TTC549 (cell line): ENCODE measurements around the gene MARVELD1.
A peak's percentile ranks its signal among the peaks of the same experiment; 100 is the strongest.

ENCODE experiments used
- FAIRE-seq: peaks from 2 replicates; lab custom pipeline; 2012; peaks lifted over from hg19 to GRCh38; lab: Jason Lieb, UNC

The MARVELD1 gene

DNA sequence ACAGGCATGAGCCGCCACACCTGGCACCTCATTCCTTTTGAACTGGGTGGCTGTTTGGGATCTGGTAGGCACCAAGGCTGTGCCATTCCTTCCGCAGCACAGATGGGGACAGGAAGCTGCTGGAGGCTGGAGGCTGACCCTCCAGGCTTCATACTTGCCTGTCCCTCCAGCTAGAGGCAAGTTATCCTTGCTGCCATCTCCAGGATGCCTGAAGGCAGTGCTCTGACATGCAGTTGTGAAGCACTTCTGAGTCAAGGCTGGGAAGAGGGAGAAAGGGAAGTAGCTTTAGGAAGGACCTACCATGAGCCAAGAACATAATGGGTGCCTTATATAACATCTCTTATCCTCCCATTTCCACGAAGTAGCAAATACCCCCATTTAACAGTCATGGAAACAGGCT, 9.5 kb downstream of the MARVELD1 start:
- FAIRE-seq = no peak

DNA sequence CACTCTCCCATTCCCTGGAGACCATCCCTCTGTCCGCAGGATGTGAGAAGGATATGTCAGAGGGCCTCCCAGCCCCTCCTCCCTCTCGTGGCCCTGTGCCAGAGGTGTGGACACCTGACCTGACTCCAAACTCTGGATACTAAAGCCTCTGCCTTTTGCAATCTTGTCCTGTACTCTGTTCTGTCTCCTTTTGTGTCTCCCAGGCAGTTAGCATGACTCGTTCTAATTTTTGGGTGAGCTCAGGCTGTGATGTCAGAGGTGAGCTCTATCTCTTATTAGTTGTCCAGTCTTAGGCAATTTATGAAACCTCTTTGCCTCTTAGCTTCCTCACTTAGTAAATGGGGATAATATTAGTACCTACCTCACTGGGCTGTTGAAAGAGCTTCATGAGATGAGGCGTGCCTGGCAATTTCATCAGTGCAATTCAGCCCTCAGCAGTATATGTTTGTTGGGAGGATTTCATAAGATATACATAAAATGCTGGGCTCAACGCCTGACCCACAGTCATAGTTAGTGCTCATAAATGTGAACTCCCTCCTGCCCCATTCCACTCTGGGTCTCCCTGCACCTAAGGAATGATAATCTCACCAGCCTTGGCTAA, 10.9 kb downstream of the MARVELD1 start:
- no peak for FAIRE-seq

DNA sequence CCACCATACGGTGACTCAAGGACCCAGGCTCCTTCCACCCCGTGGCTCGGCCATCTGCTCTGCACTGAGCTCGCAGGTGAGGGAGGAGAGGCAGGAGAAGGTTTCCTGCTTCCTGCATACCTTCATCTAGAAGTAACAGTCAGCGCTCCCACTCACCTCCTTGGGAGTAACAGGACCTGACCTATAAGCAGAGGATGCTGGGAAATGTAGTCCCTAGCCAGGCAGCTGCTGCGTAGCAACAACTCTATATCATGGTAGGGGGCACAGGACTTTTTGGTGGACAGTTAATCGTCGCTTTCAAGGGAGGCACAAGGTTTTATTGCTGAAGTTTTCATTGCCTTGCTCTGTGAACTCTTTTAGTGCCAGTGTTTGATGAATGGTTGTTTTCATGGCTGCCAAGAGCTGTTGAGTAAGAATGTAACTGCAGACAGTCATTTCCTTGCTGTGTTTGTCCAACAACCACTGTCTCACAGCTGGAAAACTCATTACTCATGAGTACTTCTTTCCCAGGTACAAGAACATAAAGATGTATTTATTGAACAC, 13.2 kb downstream of the MARVELD1 start:
- no peak for FAIRE-seq

DNA sequence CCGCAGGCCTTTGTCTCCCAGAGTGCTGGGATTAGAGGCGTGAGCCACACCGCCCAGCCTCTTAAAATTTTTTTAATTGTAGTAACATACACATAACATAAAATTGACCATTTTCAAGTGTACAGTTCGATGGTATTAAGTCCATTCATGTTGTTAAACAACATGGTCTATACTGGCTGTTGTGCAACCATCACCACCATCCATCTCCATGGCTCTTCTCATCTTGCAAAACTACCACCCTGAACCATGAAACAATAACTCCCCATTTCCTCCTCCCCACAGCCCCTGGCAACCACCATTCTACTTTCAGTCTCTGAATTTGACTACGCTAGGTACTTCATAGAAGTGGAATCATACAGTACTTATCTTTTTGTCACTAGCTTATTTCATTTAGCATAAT, 15.5 kb downstream of the MARVELD1 start:
- FAIRE-seq = no peak

DNA sequence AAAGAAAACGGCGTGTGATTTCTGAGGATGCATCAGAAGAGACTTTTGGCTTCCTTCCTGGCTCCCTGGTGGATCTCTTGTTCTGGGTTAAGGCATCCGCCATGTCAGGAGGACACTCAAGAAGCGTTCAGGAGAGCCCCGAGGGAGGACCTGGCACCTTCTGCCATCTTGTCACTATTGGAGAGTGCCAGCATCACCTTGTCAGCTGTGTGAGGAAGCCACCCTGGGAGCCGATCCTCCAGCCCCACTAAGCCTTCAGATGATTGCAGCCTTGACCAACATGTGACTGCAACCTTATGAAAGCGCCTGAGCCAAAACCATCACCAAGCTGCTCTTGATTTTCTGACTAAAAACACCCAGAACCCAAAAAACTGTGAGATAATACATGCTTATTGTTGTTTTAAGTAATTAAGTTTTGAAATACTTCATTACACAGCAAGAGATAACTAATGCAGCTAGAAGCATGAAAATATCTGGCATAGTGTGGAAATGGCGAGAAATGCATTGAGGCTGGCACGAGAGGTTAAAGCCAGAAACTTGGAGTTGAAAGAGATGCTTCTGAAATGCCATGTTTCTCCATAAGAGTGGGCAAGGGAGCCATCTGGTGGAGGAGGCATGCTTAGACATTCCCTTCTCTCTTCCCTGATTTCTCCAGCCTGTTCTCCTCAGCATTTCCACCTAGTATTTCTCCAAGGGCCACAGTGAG, 18.0 kb downstream of the MARVELD1 start:
- peak; percentile 86 for FAIRE-seq

DNA sequence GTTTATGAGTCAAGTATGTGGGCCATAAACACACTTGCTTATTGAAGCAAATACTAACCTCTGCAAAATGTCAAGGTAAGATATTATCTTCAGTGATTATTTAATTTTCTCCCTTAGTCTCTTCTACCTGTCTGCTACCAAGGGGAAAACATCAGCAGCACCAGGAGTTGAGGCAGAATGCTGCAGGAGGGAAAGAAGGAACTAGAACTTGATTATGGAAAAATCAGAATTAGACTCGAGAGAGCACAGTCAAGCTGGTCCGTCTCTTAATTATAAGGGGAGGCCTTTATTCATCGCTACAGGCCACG, 18.5 kb downstream of the MARVELD1 start:
- no peak for FAIRE-seq

DNA sequence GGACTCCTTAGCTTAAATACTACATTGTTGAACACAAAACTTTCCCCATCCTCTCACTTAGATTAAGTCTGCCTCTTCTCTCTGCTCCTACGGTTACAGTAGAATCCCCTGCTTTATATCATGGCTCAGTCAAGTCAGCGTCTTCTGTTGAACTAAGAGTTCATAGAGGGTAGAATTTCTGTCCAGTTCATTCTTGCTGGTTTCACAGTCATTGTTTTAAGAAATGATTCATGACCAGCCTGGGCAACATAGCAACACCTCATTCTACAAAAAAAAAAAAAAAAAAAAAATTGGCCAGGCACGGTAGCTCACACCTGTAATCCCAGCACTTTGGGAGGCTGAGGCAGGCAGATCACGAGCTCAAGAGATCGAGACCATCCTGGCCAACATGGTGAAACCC, 19.7 kb downstream of the MARVELD1 start:
- FAIRE-seq = no peak

DNA sequence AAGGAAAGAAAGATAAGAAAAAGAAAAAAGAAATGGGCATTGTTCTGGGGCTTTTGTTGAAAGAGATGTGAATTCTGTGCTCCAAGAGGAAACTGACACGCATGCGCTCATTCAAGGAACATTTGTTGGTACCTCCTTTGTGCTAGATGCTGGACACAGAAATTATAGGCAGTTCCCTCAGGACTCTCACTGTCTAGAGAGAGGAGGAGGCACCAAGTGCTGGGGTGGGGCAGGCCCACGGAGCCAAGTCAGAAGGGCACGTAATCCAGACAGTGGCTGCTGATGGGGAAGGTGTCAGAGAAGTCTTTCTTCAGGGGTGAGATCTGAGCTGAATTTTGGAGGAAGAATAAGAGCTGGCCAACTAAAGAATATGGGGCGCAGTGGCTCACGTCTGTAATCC, 20.5 kb downstream of the MARVELD1 start:
- FAIRE-seq = no peak

DNA sequence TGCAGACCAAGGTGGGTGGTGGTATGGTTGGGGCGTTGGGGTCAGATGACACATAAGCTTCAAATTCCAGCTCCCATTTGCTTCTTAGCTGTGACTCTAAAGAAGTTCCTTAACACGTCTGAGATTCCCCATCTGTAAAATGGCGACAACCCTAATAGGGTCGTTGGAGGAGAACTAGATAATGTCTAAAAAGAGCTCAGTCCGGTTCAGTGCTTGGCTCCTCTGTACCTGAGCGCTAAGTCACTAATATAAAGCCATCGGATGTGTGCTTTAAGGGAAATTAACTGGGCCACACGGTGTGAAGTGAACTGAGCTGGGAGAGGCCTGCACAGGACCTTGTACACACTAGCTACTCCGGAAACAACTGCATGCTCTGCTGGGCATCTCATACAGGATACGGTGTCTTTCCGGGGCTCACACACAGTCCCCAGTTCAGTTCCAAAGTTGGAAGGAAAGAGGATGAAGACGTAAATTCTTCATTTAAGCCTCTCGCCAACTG, 22.9 kb downstream of the MARVELD1 start:
- FAIRE-seq = no peak

DNA sequence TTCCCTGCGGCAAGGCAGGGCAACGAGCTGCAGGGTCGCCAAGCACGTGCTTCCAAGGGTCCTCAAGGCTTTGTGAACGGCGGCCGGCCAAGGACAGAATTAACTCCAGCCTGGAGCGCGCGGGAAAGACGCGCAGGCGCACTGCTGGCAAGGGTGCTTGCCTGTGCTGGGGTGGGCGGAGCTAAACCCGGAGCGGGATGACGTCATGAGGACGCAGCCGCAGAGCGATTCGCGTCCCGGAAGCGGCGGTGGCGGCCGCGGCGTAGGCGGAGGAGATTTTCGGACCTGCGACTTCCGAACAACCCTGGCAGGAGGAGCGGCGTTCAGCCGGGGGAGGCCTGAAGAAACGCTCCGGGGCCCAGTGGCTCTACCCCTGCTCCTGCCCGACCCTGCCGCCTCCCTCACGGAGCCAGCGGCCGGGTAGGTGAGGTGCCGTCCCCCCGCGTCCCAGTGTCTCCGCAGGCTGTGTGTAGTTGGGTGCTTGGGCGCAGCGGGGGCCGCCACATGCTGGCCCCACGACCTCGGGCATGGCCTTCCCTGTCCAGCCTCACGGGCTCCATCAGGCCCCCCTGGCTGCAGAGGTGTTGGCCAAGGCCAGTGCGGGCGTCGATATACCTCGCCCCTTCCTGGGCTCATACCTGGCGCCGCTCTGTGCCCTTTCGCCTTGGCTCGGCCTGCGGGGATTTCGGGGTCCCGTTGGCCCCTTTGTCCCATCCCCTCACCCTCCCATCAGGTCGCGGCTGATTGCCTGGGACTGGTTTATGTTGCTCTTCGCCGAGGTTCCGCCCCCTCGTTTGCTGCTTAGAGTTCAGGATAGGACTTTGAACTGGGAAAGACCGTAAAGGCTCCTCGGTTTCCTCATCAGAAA, 23.6 kb downstream of the MARVELD1 start, which contains the start of gene ZFYVE27:
Gene ZFYVE27, plus strand, starts transcription at position 227 of the 868 bp plus-strand sequence. CDS start 1,350 bp downstream, outside the sequence.
- FAIRE-seq = no peak

DNA sequence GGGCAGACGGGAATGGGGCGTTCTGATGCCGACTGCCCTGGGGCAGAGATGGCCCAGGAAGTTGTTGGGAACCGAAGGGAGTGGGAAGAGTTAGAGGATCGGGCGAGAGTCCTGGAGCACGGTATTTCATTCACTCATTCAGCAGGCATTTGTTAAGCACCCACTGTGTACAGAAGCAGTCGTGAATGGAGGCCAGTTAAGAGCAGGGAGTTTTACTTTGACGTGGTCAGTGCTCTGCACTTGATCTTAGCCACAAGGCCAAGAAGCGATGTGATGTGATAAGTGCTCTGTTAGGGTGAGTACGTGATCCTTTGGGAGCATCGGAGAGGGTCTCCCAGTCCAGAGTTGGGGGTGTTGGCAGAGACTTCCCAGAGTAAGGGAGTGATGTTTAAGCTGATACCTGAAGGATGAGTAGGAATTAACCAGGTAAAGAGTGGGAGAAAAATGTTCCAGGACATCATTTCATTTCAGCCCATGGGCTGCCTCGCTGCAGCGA, 24.3 kb downstream of the MARVELD1 start:
- no peak for FAIRE-seq

DNA sequence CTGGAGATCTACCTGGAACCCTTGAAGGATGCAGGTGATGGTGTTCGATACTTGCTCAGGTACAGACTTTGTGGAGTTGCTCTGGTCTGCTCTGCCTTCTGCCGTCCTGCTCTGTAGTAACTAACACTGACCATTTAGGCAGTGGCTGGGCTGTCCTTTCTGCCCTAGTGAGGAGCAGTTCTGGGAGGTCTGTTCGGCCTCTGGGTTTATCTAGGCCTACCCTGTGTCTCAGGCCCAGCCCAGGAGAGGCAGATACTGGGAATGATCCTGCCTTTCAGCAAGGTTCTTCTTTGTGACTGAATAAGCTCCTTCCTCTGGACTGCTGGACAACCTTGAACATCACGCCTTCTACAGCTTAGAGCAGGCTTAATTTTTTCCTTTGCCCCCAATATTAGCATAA, 25.1 kb downstream of the MARVELD1 start:
- no peak for FAIRE-seq

DNA sequence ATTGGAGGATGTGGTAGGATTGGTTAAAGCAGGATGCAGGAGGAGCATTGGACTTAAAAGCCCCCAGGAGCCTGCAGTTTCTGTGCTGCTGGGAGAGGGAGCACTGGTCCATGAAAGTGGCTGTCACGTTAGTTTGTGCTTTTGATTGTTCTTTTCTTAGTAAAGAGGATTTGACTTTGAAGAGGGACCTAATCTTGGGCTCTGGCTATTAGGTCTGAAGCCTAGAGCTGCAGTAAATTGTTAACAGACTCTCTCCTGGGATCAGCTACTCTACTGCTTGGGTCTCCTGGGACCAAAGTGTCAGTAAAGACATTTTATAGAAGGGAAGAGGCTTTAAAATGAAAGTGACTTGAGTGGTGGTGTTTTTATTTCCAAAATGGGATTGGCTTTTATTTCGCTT, 27.1 kb downstream of the MARVELD1 start:
- FAIRE-seq = no peak

DNA sequence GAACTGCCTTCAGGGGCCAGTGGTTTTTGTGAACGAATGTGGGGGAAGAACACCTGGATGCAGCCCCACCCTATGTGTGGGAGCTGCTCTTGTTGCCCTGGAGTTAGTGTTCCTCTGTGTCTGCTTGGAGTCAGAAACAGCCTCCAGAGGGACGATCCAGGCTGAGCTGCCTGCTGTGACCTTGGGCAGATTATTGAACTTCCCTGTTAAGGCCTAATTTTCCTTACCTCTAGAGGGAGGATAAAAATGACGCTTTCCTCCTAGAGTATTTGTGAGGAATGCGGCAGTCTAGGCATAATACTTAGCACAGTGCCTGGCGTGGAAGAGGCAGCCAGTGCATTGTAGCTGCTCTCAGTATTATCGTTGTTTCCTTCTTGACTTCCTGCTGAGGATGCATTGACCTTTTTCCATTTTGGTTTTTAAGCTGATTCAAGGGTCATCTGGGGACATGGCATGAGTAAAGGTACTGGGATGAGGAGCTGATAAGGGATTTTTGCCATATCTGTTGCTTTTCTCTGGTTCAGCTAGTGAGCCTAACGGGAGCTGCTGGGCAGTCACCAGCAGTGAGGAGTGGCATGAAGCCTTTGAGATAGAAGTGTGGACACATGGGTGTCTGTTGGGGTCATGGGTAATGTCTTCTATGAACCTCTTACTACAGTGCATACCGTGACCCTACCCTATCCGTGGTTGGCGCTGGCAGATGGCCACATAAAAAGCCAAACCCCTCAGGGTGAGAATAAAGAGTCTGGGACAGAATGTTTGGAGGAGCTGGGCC, 29.8 kb downstream of the MARVELD1 start:
- FAIRE-seq = no peak

DNA sequence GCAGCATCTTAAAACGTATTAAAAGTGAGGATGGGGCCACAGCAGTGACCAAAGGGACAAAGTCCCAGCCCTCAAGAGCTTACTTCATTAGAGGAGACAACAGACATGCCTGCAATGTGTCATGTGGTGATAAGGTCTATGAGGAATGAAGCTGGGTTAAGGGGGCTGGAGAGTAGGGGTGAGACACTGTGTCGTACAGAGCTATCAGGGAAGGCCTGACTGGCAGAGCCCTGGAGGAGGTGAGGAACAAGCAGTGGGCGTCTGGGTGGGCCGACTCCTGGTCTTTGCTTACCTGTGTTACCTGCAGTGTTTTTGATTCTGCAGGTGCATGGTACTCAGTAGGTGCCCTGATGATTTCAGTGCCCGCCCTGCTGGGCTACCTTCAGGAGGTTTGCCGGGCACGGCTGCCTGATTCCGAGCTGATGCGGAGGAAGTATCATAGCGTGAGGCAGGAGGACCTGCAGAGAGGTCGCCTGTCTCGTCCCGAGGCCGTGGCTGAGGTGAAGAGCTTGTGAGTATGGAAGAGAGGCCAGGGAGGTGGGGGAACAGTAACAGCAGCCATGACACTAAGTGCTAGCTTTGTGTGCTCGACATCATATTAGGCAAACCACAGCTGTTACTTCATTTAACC, 31.0 kb downstream of the MARVELD1 start:
- FAIRE-seq = no peak

DNA sequence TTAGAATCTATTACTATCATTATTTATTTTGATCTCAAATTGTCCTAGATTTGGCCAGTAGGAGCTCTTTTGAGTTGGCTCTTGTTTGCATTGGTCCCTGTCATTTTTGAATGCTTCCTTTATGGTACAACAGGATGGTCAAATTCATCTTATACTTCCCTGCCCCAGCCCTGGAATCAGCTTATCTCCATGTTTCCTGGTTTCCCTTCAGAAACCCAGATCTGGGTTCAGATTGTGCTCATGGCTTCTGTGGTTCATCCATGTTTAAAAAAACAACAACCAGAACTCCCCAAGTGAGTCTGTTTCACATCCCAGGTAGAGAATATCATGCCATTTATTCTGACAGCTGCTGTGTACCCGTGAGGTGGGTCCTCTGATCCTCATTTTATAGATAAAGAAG, 34.0 kb downstream of the MARVELD1 start:
- no peak for FAIRE-seq

DNA sequence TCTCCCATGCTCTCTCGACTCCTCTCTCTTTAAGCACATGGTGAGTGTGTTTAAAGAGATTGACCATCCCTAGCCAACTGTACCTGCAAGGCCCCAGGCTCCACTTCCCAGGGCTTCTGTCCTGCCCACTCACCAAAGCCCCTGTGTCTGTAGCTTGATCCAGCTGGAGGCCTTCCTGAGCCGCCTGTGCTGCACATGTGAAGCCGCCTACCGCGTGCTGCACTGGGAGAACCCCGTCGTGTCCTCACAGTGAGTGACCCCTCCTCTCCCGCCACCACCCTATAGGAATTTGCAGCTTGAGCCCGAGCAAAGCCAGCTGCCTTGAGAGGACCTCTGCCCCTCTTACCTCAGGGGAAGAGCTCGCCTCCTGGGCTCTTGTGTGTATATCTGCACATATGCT, 34.6 kb downstream of the MARVELD1 start:
- no peak for FAIRE-seq

DNA sequence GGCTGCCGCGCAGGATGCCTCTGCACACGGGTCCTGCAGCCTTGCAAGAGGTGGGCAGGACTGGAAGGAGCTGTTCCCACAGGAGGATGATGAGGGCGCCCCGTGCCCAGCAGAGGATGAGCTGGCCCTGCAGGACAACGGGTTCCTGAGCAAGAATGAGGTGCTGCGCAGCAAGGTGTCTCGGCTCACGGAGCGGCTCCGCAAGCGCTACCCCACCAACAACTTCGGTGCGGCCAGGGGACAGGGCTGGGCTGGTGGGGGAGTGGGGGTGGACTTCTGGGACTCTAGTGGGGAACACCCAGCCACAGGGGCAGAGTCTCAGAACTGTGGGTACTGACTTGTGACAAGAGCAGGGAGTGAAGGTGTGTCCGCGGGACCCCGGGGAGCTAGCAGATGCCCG, 39.4 kb downstream of the MARVELD1 start:
- FAIRE-seq = no peak

DNA sequence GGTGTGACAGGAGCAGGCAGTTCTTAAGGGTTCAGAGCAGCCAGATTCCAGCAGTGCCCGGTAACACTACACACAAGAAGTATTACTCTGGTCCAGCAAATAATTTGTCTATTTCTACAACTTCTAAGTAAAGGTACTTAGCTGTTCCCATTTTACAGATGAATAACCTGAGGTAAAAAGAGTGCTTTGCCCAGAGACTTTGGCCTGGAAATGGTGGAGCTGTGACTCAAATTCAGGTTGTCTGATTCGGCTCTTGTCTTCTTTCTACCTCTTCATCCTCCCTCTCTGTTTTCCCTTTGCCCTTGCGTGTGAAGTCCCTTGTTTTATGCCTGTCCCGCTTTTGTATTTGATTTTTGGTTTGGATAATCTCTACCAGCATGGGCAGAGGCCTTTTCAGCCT, 41.2 kb downstream of the MARVELD1 start:
- no peak for FAIRE-seq

DNA sequence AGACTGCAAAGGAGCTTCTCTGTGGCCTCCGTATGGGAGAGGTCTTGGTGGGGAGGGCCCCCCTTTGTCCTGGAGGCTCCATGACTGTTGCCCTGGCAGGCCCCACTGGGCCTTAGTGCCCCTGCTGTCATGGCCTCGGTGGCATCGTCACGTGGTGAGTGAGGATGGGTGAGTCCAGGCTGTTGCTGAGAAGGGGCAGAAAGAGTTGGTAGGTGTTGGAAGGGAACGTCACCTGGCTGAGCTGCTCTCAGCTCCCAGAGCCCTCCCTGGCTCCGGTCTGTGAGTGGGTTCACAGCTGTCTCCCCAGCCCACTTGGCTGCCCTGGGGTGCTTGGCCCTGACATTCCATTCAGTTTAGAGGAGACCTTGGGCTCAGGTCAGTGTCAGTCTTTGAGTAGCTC, 42.2 kb downstream of the MARVELD1 start:
- FAIRE-seq = no peak

DNA sequence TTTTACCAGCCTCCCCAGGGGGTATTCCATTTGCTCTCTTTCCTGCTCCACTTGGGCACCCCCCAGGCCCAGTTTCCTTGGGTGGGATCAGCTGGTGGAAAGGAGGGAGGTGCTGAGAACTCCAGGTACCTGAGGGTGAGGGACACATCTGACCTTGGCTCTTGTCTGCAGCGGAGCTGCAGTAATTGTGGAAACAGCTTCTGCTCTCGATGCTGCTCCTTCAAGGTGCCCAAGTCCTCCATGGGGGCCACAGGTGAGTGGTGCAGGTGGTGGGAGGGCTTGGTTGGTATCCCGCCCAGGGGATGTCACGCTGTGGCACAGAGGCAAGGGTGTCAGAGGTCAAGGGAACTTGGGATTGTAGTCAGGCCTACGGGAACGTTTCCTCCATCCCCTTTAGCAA, 43.9 kb downstream of the MARVELD1 start:
- FAIRE-seq = no peak
